GM13976 (cell line): Measurements from ENCODE around the gene MITF.
"Not testable (repeated sequence)": the region's sequence is repeated elsewhere in the genome, so short reads cannot be mapped to it uniquely, and the experiment has no call there.

Experiments
- DNase-seq: peaks from one replicate; pipeline ENCODE4 v3.0.0; 2012; ENCODE audit warnings: low spot score
- in situ Hi-C: fragments of 300-500 bp; cut with MboI; formaldehyde crosslinking; loops from one replicate; pipeline ENCODE4 v1.12.0; 2022; ENCODE audit warnings: low sequenced_read_pairs, mixed read lengths, inconsistent platforms; ENCODE audit not compliant: unreplicated experiment
- TF ChIP-seq, protein P1 (sequence below): IDR thresholded peaks from 2 replicates; pipeline ENCODE4 v1.5.1; 2012; ENCODE audit warnings: borderline replicate concordance, mild to moderate bottlenecking; ENCODE audit not compliant: insufficient read depth; ENCODE audit errors: extremely low read depth, missing control alignments, control extremely low read depth

The MITF gene

DNA sequence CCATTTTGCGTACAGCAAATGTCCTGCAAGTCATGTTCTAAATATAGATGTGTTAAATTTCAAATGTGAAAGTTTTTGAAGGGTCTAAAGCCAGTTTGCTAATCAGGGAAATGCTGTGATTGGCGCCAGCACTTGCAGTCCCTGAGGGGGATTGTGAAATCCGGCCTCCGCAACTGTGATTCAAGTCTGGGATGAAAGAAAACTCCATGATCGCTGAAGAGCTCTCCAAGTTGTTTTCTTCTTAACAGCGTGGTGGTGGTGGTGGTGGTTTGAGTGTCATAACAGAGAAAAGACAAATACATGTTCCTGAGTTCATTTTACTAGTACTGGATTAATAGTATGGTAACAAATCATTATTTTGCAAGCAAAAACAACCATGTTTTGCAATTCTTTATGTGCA, 51.8 kb downstream of the MITF start:
- TF ChIP-seq, protein P1, sequence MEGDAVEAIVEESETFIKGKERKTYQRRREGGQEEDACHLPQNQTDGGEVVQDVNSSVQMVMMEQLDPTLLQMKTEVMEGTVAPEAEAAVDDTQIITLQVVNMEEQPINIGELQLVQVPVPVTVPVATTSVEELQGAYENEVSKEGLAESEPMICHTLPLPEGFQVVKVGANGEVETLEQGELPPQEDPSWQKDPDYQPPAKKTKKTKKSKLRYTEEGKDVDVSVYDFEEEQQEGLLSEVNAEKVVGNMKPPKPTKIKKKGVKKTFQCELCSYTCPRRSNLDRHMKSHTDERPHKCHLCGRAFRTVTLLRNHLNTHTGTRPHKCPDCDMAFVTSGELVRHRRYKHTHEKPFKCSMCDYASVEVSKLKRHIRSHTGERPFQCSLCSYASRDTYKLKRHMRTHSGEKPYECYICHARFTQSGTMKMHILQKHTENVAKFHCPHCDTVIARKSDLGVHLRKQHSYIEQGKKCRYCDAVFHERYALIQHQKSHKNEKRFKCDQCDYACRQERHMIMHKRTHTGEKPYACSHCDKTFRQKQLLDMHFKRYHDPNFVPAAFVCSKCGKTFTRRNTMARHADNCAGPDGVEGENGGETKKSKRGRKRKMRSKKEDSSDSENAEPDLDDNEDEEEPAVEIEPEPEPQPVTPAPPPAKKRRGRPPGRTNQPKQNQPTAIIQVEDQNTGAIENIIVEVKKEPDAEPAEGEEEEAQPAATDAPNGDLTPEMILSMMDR, result no peak
- no peak for DNase-seq
- in situ Hi-C loops, result no loop called here

DNA sequence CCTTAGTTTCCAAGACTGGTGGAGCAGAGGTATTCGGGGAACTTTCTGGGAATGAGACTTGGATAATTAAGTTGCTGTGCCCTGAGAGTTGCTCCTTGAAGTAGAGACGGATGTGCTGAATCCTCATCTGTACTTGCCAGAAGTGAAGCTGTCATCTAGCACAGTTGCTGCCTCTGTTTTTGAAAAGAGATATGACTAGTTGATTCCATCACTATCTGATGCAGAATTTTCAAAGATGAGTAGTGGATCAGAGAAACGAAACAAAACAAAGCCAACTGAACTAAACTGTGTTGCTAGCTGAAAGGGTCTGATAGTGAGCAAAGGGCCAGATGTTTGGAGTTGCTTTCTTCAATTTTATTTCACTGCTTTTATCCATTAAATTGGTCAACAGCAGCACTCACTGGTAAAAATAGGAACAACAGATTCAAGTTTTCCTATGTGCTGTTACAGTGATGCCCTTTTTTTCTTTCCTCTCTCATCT, 52.7 kb downstream of the MITF start:
- no peak for DNase-seq
- in situ Hi-C loops, result no loop called here
- TF ChIP-seq, protein P1, result no peak

DNA sequence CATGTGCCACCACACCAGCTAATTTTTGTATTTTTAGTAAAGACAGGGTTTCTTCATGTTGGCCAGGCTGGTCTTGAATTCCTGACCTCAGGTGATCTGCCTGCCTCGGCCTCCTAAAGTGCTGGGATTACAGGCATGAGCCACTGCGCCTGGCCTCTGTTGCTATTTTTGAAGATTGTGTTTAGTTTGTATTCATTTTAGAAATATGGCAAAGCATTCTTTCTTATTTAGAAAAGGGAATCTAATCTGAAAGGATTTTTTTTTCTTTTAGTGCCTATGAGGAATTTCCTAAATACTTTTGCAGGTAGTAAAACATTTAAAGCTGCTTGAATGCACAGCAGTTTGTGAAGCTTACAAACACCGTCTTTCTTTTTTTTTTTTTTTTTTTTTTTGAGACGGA, 56.9 kb downstream of the MITF start:
- in situ Hi-C loops, DNase-seq: not testable (repeated sequence)

DNA sequence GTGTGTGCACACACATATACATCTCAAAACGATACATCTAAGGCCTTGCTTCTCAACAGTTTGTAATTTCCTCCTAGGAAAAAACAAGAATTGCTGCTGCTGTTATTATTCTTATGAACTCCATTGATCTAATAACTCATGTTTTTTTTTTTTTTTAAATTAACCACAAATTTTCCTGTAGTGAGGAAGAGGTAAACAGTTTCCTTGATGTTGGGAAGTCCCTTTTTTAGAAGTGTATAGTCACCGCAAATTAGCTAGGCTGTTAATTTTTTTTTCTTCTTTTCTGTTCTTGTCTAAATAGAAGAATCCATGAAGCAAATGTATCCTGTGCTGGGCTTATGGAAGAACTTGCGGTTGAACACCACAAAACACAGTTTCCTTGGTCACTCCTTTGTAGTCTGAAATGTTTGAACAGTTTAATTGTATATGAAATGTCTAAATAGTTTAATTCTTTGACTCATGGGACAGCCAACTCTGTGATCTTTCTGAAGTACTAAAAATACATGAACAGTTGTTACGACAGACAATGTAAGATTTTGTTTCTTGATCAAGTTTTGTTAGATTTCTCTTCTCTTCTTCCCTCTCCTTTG, 64.5 kb downstream of the MITF start:
- in situ Hi-C loops, result no loop called here
- DNase-seq, result no peak
- TF ChIP-seq, protein P1, result no peak

DNA sequence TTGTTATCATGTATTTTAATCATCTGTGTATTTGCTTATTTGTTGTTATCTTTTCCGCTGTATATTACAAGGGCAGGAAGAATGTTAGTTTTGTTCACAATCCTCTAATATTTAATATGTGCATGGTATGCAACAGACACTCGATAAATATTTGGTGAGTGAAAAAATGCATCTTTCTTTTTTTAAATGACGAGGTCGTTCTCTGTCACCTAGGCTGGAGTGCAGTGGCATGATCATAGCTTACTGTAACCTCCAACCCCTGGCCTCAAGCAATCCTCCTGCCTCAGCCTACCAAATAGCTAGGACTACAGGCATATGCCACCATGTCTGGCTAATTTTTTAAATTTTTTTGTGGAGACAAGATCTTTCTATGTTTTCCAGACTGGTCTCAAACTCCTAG, 66.2 kb downstream of the MITF start:
- DNase-seq, result no peak
- TF ChIP-seq, protein P1, result no peak
- in situ Hi-C loops, result no loop called here

DNA sequence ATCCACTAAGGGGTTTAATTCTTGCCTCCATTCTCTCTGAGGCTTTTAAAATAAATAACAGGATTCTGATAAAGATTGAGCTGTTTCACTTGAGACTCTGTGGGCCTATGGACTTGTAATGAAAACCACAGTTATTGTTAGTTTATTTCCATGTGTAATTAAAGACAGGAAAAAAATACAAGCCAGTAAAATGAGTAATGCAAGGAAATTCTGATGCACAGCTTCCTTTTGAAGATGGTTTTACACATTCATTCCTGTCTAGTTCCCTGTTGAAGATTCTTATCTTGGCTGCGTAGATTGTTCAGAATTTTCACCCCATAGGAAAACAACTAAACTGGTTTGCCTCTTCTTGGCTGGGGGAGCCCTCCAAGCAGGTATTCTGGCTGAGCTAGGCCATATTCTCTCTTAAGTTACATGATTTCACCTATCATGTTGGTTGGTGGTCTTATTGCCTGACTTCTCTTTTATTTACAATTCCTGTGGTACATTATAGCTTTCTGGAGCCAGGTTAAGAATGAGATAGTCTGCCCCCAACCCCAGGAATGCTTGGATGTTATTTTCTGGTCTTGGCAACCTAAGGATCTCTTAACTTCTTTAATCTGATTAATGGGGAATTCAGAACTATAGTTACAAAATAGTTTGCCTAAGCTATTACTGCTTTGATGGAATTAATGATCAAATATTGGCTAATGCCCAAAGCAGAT, 67.6 kb downstream of the MITF start:
- TF ChIP-seq, protein P1, result no peak
- no peak for DNase-seq
- in situ Hi-C loops, result no loop called here

DNA sequence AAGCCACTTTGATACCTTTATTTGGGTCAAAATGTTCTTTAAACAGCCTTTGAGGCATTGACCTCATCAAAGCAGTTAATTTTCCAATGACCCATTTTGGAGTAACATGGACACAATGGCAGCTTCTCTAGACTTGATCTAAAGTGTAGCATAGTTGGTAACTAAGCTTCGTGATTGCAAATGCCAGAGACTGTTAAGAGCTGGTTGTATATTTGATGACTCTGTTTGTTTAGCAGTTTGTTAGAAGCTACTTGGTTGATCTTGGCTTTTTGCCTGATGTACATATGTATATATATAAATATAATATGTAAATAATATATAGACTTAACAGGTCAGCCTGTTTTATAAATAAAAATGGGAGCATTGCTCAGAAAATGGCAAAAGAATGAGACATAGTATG, 68.4 kb downstream of the MITF start:
- TF ChIP-seq, protein P1, result no peak
- no peak for DNase-seq
- in situ Hi-C loops, result no loop called here
